Neural progenitor cell (in vitro differentiated cells): ENCODE results near the gene TRAF3.

Source experiments
- EZH2 ChIP-seq: fragments of 200-600 bp; sonication (generic); IDR thresholded peaks from 2 replicates; pipeline ENCODE4 v1.6.1; 2017; ENCODE audit warnings: antibody characterized with exemption, mild to moderate bottlenecking, moderate library complexity
- EZH2phosphoT487 ChIP-seq: fragments of 200-600 bp; sonication (generic); IDR thresholded peaks from 2 replicates; pipeline ENCODE4 v1.6.1; 2017; ENCODE audit warnings: antibody characterized with exemption
- TF ChIP-seq, protein P1 (sequence below): fragments of 200-600 bp; sonication (generic); IDR thresholded peaks from 2 replicates; pipeline ENCODE4 v1.5.1; 2017; ENCODE audit warnings: antibody characterized with exemption, mild to moderate bottlenecking

DNA sequence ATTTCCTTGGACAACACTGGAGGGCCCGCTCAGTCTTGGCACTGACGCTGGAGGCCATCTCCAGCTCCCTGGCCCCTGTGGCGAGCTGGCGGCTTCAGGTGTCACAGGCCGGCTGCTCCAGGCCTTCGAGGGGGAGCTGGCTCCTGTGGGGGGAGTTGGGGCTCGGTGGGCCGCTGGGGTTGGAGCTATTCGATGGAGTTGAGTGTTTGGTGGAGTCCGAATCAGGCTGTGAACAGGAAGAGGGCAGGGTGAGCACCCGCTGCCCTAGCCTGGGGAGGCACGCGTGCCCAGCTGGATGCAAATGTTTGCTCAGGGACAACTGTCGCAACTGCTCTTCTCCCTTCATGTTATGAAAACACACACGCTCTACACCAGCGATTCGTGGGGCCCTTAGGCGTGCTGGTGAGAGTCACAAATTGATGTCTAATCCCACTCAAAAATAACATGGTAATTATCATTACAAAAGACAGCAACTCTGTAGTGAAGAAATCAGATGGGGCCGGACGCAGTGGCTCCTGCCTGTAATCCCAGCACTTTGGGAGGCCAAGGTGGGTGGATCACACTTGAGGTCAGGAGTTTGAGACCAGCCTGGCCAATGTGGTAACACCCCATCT is 156.5 kb downstream of the TRAF3 start:
- TF ChIP-seq, protein P1, sequence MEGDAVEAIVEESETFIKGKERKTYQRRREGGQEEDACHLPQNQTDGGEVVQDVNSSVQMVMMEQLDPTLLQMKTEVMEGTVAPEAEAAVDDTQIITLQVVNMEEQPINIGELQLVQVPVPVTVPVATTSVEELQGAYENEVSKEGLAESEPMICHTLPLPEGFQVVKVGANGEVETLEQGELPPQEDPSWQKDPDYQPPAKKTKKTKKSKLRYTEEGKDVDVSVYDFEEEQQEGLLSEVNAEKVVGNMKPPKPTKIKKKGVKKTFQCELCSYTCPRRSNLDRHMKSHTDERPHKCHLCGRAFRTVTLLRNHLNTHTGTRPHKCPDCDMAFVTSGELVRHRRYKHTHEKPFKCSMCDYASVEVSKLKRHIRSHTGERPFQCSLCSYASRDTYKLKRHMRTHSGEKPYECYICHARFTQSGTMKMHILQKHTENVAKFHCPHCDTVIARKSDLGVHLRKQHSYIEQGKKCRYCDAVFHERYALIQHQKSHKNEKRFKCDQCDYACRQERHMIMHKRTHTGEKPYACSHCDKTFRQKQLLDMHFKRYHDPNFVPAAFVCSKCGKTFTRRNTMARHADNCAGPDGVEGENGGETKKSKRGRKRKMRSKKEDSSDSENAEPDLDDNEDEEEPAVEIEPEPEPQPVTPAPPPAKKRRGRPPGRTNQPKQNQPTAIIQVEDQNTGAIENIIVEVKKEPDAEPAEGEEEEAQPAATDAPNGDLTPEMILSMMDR, result no peak
- TF ChIP-seq EZH2, result no peak
- TF ChIP-seq EZH2phosphoT487, result no peak
